Tibial artery (tissue), 4 donors: ENCODE results near the gene ACOXL.

Experiments
- DNase-seq, 2 donors: peaks; one replicate each; pipeline ENCODE4 v3.0.0-alpha.2; 2019
- H3K27ac ChIP-seq, 2 donors: fragments of 200-600 bp; sonication (generic) in 1 of 2; 1 replicate in 1 of 2; 2 replicates in 1 of 2; pipeline ENCODE4 v1.5.1; 2018 to 2019; ENCODE audit warnings: mild to moderate bottlenecking in 1 of 2
- H3K27me3 ChIP-seq, 2 donors: fragments of 200-600 bp; sonication (generic) in 1 of 2; one replicate each; pipeline versions ENCODE4 v1.5.1 to v1.6.0; 2016 to 2019
- H3K36me3 ChIP-seq, 3 donors: fragments of 200-600 bp; sonication (generic) in 2 of 3; one replicate each; pipeline ENCODE4 v1.5.1; 2016 to 2019; ENCODE audit warnings: mild to moderate bottlenecking in 2 of 3
- H3K4me1 ChIP-seq, 4 donors: fragments of 200-600 bp; sonication (generic) in 2 of 4; 1 replicate in 3 of 4; 2 replicates in 1 of 4; pipeline ENCODE4 v1.5.1; 2016 to 2019
- H3K4me3 ChIP-seq, 2 donors: fragments of 200-600 bp; sonication (generic) in 1 of 2; 1 replicate in 1 of 2; 2 replicates in 1 of 2; pipeline ENCODE4 v1.5.1; 2018 to 2019; ENCODE audit warnings: mild to moderate bottlenecking in 2 of 2
- H3K9me3 ChIP-seq, 3 donors: fragments of 200-600 bp; sonication (generic) in 1 of 3; one replicate each; pipeline ENCODE4 v1.5.1; 2016 to 2019
- intact Hi-C: fragments of 100-400 bp; cut with DNase I; formaldehyde crosslinking; loops from one replicate; pipeline ENCODE4 v1.15.0; 2023; ENCODE audit warnings: low total_unique reads
- TF ChIP-seq, protein P1 (sequence below), 2 experiments: fragments of 200-600 bp in 1 of 2; fragments of 450-650 bp in 1 of 2; IDR thresholded peaks; one replicate each; pipeline ENCODE4 v1.5.1; 2017 to 2019; ENCODE audit warnings: antibody characterized with exemption in 2 of 2, mild to moderate bottlenecking in 1 of 2, moderate library complexity in 1 of 2

Gene ACOXL

GRCh38 chr2:111019381-111019780 is 287.0 kb downstream of the ACOXL start:
- Histone ChIP-seq H3K4me3 (no peak overlapping the region), H3K4me1 (no peaks in the 10 kb centered on the region), H3K9me3 (peaks cover 0 to 2% (median 0%) of the 10 kb centered on the region in 3 donors), H3K27me3 (peaks cover 0 to 5% of the 10 kb centered on the region in 2 donors), H3K36me3 (no peaks in the 10 kb centered on the region), H3K27ac (no peak overlapping the region)
- DNase-seq: no peak
- TF ChIP-seq, protein P1, sequence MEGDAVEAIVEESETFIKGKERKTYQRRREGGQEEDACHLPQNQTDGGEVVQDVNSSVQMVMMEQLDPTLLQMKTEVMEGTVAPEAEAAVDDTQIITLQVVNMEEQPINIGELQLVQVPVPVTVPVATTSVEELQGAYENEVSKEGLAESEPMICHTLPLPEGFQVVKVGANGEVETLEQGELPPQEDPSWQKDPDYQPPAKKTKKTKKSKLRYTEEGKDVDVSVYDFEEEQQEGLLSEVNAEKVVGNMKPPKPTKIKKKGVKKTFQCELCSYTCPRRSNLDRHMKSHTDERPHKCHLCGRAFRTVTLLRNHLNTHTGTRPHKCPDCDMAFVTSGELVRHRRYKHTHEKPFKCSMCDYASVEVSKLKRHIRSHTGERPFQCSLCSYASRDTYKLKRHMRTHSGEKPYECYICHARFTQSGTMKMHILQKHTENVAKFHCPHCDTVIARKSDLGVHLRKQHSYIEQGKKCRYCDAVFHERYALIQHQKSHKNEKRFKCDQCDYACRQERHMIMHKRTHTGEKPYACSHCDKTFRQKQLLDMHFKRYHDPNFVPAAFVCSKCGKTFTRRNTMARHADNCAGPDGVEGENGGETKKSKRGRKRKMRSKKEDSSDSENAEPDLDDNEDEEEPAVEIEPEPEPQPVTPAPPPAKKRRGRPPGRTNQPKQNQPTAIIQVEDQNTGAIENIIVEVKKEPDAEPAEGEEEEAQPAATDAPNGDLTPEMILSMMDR (IDR thresholded peaks at IDR 0.05): no peak
- intact Hi-C loops: no loop called here

DNA sequence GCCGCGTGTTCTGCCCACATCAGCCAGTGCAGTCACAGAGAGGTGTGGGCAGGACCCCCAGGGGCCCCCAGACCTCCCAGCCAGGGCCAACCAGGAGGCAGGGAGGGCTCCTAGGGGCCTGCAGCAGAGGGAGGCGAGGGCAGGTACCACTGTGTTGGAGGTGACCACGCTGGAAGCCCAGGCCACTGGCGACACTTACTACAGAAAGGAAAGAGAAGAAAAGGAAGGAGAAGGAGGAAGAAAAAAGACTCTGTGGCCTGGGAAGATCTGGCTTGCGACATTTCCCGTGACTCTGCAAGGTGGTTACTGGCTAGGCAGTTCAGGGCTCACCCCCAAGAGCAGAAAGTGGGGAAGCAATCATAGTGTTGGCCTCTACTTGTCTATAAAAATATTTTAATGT is 290.3 kb downstream of the ACOXL start:
- no peak for DNase-seq
- TF ChIP-seq, protein P1 (IDR thresholded peaks at IDR 0.05): no peak
- intact Hi-C loops: no loop called here
- H3K27me3 ChIP-seq: peaks cover 0 to 5% of the 10 kb centered on the region in 2 donors
- H3K4me1 ChIP-seq: no peaks in the 10 kb centered on the region
- no peaks in the 10 kb centered on the region for H3K9me3 ChIP-seq
- H3K27ac ChIP-seq: no peak overlapping the region
- H3K36me3 ChIP-seq: no peaks in the 10 kb centered on the region
- H3K4me3 ChIP-seq: no peak overlapping the region

GRCh38 chr2:111024496-111024895 is 292.1 kb downstream of the ACOXL start:
- TF ChIP-seq, protein P1 (IDR thresholded peaks at IDR 0.05): no peak
- no peak overlapping the region for H3K27ac ChIP-seq
- H3K4me1 ChIP-seq: no peaks in the 10 kb centered on the region
- intact Hi-C loops: no loop called here
- H3K9me3 ChIP-seq: peaks cover 0 to 10% (median 0%) of the 10 kb centered on the region in 3 donors
- no peaks in the 10 kb centered on the region for H3K36me3 ChIP-seq
- H3K4me3 ChIP-seq: no peak overlapping the region
- DNase-seq: no peak
- peaks cover 0 to 5% of the 10 kb centered on the region in 2 donors for H3K27me3 ChIP-seq

GRCh38 chr2:111025288-111025687 is 292.9 kb downstream of the ACOXL start:
- intact Hi-C loops: no loop called here
- Histone ChIP-seq H3K27ac (no peak overlapping the region), H3K36me3 (no peaks in the 10 kb centered on the region), H3K9me3 (peaks cover 0 to 10% (median 0%) of the 10 kb centered on the region in 3 donors), H3K27me3 (peaks cover 0 to 5% of the 10 kb centered on the region in 2 donors), H3K4me1 (no peaks in the 10 kb centered on the region), H3K4me3 (no peak overlapping the region)
- TF ChIP-seq, protein P1 (IDR thresholded peaks at IDR 0.05): no peak
- no peak for DNase-seq

- Histone ChIP-seq H3K27ac (no peak overlapping the region), H3K36me3 (no peaks in the 10 kb centered on the region), H3K9me3 (peaks cover 0 to 10% (median 0%) of the 10 kb centered on the region in 3 donors), H3K27me3 (peaks cover 0 to 9% of the 10 kb centered on the region in 2 donors), H3K4me3 (no peak overlapping the region), H3K4me1 (no peaks in the 10 kb centered on the region)
- intact Hi-C loops: no loop called here
- TF ChIP-seq, protein P1 (IDR thresholded peaks at IDR 0.05): no peak
- no peak for DNase-seq
These were observed 296.3 kb downstream of the ACOXL start for GRCh38 chr2:111028720-111029119.
